IPS-15b (cell line): ENCODE measurements around the gene RNLS.
"Not testable (repeated sequence)": the region's sequence is repeated elsewhere in the genome, so short reads cannot be mapped to it uniquely, and the experiment has no call there.

Experiments used
- H3K27me3 ChIP-seq: one replicate; pipeline ENCODE4 v1.6.1; 2013; ENCODE audit warnings: low read length; ENCODE audit not compliant: control insufficient read depth, insufficient read depth
- H3K36me3 ChIP-seq: one replicate; pipeline ENCODE4 v1.6.1; 2013; ENCODE audit warnings: low read length; ENCODE audit not compliant: control insufficient read depth, insufficient read depth
- H3K4me1 ChIP-seq: one replicate; pipeline ENCODE4 v1.6.1; 2013; ENCODE audit warnings: mild to moderate bottlenecking, low read length; ENCODE audit not compliant: control insufficient read depth, insufficient read depth
- H3K4me3 ChIP-seq: one replicate; pipeline ENCODE4 v1.5.1; 2013; ENCODE audit warnings: low read depth, low read length
- H3K9ac ChIP-seq: one replicate; pipeline ENCODE4 v1.6.1; 2013; ENCODE audit warnings: low read depth, mild to moderate bottlenecking, low read length
- H3K9me3 ChIP-seq: one replicate; pipeline ENCODE4 v1.6.1; 2013; ENCODE audit warnings: mild to moderate bottlenecking, low read length; ENCODE audit not compliant: control insufficient read depth, insufficient read depth

The RNLS gene

DNA sequence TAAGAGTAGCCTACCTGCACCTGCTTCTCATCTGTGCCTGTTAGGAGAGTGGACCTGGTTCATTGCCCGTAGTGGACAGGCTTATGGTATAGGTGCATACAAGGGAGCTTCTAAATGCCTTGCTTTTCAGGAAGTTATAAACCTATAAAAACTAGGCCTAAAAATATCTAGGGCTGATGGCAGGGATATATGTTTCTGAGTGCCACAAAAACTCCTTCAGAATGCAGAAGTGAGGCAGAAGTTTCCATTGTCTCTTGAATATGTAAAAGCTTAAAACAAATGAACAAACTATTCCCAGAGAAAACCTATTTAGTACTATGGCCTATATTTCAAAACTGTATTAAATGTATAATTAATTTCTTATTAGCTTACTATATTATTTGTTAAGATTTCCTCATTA, 91.8 kb downstream of the RNLS start:
- Histone ChIP-seq H3K27me3 (no peaks in the 10 kb centered on the region), H3K9ac (no peak overlapping the region), H3K9me3 (no peaks in the 10 kb centered on the region), H3K36me3 (no peaks in the 10 kb centered on the region), H3K4me3 (no peak overlapping the region), H3K4me1 (peaks cover 4% of the 10 kb centered on the region)

DNA sequence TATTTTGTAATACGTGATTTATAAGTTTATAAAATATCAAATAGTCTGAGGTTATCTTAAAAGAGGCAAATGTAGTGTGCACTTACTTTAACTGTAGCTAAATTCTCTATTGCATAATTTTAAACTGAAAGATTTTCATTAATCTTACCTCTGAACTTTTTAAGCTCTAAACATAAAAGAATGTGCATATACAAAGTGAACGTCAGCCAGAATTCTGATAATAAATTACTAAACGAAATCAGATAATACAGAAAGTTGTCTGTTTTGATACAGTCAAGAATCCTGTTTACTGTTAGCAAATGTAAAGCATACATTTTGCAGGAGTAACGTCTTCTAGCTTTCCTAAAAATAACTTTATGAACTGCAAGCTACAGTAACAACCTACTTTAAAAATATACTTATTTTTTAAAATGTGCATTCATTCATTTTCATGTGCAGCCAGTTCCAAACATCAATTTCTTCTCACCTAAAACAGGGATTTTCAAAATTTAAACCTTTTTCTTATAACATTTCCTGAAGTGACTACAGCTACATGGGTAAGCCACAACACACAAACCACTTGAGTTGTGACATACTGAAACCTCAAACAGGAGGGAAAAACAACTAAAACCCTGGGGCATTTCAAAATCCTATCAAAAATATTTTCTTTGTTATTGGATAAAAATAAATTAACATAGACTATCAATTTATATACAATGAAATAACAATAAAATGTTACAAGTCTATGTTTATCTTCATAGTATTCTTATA, 92.7 kb downstream of the RNLS start:
- Histone ChIP-seq H3K9me3 (no peaks in the 10 kb centered on the region), H3K9ac (no peak overlapping the region), H3K27me3 (no peaks in the 10 kb centered on the region), H3K4me3 (no peak overlapping the region), H3K36me3 (no peaks in the 10 kb centered on the region), H3K4me1 (peaks cover 4% of the 10 kb centered on the region)

DNA sequence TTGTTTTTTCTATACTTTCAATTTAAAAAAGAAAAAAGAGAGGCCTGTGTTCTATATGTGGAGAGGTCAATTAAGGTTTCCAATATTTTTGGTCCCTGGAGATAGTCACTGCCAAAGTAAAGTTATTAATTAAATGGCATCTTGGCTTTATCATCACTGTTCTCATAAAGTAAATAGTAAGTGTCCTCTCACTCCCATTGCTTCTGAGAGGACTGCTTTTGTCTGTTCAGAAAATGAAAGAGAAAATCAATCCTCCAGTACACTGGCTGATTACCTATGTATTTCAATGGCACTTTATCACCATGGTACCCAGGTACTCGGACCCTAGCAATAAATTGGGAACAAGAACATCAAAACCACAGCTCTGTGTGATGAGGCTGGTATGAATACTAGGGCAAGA, 94.0 kb downstream of the RNLS start:
- Histone ChIP-seq H3K9ac (no peak overlapping the region), H3K9me3 (no peaks in the 10 kb centered on the region), H3K4me1 (peaks cover 4% of the 10 kb centered on the region), H3K4me3 (no peak overlapping the region), H3K36me3 (no peaks in the 10 kb centered on the region), H3K27me3 (no peaks in the 10 kb centered on the region)

DNA sequence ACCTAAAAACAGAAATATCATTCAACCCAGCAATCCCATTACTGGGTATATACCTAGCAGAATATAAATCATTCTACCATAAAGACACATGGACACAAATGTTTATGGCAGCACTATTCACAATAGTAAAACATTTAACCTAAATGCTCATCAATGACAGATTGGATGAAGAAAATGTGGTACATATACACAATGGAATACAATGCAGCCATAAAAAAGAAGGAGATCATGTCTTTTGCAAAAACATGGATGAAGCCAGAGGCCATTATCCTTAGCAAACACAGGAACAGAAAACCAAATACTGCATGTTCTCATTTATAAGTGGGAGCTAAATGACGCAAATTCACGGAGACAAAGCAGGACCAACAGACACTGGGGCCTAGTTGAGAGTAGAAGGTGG, 96.3 kb downstream of the RNLS start:
- H3K9ac ChIP-seq, H3K4me1 ChIP-seq, H3K9me3 ChIP-seq, H3K36me3 ChIP-seq, H3K27me3 ChIP-seq, H3K4me3 ChIP-seq: not testable (repeated sequence)

DNA sequence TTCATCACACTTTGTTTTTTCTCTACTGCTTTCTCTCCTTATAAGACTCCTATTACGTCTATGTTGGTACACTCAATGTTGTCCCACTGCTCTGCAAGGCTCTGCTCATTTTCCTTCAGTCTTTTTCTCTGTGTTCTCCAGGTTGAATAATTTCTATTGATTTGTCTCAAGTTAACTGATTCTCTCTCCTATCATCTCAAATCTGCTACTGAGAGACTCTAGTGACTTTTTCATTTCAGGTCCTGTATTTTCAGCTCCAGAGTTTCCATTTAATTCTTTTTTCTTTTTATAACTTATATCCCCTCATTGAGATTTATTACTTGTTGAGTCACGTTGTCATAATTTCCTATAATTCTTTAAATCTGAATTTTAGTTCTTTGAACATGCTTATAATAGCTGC, 100.9 kb downstream of the RNLS start:
- no peaks in the 10 kb centered on the region for H3K27me3 ChIP-seq
- H3K4me1 ChIP-seq, result no peaks in the 10 kb centered on the region
- no peaks in the 10 kb centered on the region for H3K9me3 ChIP-seq
- H3K9ac ChIP-seq, result no peak overlapping the region
- no peaks in the 10 kb centered on the region for H3K36me3 ChIP-seq
- no peak overlapping the region for H3K4me3 ChIP-seq

DNA sequence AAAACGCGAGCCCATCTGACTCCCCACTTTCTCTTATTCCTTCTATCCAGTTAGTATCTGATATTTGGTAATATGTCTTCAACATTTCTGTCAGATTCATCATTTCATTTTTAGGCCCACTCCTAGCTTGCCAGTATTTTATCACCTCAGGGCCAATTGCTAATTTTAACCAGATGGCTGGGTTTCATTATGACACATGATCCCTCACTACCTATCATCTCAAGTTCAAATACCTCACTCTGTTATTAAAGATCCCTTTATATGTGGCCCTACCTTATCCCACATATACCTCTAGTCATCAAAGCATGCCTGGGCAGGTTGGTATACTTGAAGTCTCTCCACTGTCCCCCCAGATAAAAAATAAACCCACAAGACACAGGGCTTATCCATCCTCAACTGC, 104.9 kb downstream of the RNLS start:
- Histone ChIP-seq H3K4me1 (no peaks in the 10 kb centered on the region), H3K36me3 (no peaks in the 10 kb centered on the region), H3K9ac (no peak overlapping the region), H3K9me3 (no peaks in the 10 kb centered on the region), H3K4me3 (no peak overlapping the region), H3K27me3 (no peaks in the 10 kb centered on the region)

DNA sequence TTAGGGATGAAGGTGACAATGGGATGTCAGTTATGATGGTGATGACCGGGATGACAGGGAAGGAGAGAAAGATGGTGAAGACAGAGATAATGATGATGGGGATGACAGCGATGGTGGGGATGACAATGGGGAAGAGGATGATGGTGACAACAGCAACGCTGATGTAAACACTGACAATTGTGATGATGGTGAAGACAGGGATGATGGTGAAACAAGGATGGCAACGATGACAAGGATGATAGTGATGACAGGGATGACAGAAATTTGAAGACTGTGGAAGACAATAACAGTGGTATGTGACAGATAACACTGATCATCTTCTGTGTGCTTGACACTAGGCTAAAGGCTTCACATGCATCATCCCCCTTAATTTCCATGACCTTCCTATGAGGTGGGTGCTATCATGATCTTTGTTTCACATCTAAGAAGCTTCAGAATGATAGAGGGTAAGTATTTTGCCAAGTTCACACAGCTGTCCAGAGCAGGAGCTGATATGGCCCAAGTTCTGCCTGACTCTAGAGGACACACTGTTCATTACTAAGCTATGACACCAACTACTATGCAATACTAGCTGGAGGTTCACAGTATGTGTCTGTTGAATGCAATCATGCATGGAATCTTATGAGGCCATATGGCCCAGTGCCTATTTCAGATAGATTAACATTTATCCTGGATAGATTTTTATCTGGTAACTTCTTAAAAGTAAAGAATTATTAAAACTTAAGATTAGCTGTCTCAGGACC, 105.6 kb downstream of the RNLS start:
- no peaks in the 10 kb centered on the region for H3K9me3 ChIP-seq
- no peak overlapping the region for H3K4me3 ChIP-seq
- no peaks in the 10 kb centered on the region for H3K36me3 ChIP-seq
- H3K9ac ChIP-seq, result no peak overlapping the region
- no peaks in the 10 kb centered on the region for H3K27me3 ChIP-seq
- no peaks in the 10 kb centered on the region for H3K4me1 ChIP-seq

DNA sequence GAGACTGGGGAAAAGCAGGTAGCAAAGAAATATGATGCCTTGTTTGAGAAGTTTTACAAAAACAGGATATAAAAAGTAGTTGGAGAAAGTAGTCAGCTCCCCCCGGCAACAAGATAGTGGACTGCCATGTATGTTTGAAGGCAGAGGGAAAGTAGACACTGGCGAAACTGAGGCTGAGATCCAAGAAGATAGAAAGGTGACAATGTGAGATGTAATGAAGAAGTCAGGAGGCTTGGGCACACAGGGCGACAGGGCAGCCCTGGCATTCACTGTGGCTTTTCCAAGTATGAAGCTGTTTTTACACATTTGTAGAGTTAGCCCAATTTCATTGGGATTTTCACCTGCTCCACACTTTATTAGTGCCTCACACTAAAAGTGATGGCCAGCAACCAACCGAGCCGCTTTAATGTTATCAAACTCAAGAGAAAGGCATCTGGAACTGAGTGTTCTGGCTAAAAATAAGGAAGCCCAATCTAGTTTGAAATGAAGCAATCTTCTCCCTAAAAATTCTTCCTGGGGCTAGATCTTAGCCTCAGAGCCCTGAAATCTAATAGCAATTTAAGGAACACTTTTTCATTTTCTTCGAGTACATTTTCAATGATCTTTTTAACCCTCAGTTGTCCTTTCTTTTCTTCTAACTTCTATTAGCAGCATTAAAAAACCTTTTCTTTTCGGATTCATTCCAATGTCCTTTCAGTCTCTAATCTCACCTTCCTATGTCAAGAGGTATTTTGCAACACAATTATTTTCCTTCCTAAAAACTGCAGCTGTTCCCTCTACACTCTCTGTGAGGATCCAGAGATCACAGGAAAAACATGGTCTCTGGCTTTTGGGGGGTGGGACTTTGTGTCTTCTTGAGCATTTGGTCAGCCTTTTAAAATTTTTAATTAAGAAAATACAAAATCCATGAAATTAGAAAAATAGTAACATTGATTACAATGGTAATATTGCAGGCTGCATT, 108.0 kb downstream of the RNLS start:
- H3K36me3 ChIP-seq, result no peaks in the 10 kb centered on the region
- no peaks in the 10 kb centered on the region for H3K27me3 ChIP-seq
- no peak overlapping the region for H3K9ac ChIP-seq
- no peaks in the 10 kb centered on the region for H3K9me3 ChIP-seq
- H3K4me1 ChIP-seq, result no peaks in the 10 kb centered on the region
- H3K4me3 ChIP-seq, result no peak overlapping the region

DNA sequence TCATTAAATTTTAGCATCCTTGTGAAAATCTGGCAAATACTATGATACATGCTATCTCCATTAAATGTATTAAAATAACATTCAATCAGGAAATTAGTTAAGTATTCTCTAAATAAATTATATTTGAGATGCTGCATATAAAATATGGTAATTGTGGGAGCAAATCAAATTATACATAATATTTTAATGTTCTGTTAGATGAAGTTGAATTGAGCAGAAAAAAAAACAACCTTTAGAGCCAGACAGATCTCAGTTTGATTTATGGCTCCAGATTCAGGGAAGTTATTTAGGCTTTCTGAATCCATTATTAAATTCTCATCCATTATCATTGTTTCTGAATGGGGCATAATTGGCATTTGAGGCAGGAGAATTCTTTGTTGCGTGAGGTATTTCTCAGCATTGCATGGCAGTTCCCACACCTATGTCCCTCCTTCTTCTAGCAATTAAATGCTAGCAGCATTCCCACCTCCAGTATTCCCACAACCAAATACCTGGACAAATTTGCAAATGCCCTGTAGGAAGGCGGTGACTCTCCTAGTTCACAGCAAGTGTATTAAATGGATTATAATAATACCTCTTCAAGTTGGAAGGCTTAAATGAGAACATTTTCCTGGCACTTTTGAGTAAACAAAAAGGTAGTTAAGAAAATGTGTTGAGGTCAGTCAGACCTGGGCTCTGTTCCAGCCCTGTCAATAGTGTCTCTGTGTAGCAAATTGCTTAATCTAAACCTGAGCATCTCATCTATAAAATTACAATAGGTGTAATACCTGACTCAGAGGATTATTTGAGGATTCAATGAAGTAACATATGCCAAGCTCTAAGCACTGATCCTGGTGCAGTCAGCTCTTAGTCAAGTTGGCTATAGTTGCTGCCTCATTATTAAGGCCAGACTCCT, 108.9 kb downstream of the RNLS start:
- Histone ChIP-seq H3K36me3 (no peaks in the 10 kb centered on the region), H3K9me3 (no peaks in the 10 kb centered on the region)

DNA sequence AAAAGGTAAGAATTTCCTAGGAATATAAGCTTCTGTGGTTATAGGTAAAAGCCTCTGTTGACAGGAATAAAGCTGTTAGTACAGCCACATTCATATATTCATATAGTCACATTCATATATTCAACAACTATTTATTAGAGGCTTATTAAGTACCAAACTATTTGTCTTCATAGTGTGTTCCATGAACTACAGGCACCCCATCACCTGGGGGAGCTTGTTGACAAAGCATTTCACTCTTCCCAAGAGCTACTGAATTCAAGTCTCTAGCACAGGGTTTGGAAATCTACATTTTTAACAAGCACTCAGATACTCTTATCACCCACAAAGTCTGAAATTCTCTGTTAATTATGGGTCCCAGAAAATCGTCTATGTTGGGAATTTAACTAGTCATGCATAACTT, 110.6 kb downstream of the RNLS start:
- Histone ChIP-seq H3K4me3 (no peak overlapping the region), H3K9me3 (no peaks in the 10 kb centered on the region), H3K9ac (no peak overlapping the region), H3K4me1 (no peaks in the 10 kb centered on the region), H3K27me3 (no peaks in the 10 kb centered on the region), H3K36me3 (no peaks in the 10 kb centered on the region)

More for the DNA sequence above, 108.9 kb downstream of the RNLS start:
- Histone ChIP-seq H3K4me3 (no peak overlapping the region), H3K4me1 (no peaks in the 10 kb centered on the region), H3K27me3 (no peaks in the 10 kb centered on the region), H3K9ac (no peak overlapping the region)

DNA sequence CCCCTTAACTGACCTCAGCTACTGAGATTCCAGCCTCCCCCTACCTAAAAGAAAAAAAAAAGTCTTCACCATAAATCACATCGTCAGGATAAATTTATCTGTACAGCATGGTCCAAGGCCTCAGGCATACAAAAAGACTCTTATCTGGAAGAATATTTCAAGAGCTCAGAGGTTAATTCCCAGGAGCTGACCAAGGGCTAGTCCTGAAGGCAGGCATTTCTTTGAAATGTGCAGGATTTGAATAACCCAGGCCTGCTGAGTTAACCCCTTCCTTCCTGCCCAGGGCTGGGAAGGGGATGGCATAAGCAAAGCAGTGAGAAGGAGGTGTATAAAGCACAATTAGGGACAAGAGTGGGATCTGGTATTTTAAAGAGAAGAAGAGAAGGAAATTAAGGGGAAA, 111.2 kb downstream of the RNLS start:
- Histone ChIP-seq H3K27me3 (no peaks in the 10 kb centered on the region), H3K4me1 (no peaks in the 10 kb centered on the region), H3K9me3 (no peaks in the 10 kb centered on the region), H3K9ac (no peak overlapping the region), H3K4me3 (no peak overlapping the region), H3K36me3 (no peaks in the 10 kb centered on the region)
